ENCODE measurements around the gene SLC49A3.
A peak's percentile ranks its signal among the peaks of the same experiment; 100 is the strongest.
"Not testable (repeated sequence)": the region's sequence is repeated elsewhere in the genome, so short reads cannot be mapped to it uniquely, and the experiment has no call there.

SLC49A3 gene

DNA sequence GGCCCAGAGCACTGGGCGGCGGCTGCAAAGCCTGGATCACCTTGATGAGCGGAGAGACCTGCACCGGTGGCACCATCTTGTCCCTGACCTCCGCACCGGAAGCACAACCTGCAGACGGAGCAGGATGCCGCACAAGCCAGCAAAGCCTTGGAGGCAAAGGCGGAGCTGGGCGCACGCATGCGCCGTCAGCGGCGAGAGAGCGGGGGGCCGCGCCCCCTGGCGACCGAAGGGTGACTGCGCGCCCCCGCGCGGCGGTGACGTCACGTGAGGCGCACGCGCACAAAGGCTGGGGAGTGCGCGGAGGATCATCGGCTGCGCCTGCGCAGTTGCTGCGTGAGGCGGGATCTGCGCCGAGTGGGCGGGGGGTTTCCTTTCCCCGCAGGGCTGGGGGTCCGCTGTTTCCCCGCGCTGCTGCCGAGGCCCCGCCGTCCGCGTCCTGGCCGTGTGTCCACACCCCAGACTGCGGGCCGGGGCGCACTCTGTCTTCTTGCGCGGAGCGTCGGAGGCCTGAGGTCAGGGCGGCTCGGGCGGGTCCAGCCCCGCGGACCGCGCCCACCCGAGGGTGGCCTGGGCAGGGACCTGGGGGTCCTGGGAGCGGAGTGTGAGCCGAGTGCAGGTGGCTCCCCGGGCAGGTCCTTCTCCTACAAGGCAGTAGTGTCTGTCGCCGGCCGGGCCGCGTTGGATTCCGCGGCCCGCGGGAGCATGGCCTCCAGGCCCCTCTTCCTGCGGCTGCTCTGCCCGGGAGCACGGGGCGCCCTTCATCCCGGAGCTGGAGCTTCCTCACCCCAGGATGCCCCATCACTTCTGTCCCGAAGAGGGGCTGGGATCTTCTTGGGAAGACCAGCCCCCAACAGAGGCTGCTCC lies 14.5 kb downstream of the SLC49A3 start, which contains the start of the genes ATP5ME and MYL5:
Gene ATP5ME (minus strand): TSS at position 105 of the 864 bp plus-strand sequence. CDS start 29 bp downstream, at position 76.
Gene MYL5 (plus strand): TSS at position 371 of the 864 bp plus-strand sequence. CDS start 3,485 bp downstream, outside the sequence.
- Histone ChIP-seq H3K4me1 (peaks cover 5% of the 10 kb centered on the region), H3K79me2 (no peaks in the 10 kb centered on the region)

DNA sequence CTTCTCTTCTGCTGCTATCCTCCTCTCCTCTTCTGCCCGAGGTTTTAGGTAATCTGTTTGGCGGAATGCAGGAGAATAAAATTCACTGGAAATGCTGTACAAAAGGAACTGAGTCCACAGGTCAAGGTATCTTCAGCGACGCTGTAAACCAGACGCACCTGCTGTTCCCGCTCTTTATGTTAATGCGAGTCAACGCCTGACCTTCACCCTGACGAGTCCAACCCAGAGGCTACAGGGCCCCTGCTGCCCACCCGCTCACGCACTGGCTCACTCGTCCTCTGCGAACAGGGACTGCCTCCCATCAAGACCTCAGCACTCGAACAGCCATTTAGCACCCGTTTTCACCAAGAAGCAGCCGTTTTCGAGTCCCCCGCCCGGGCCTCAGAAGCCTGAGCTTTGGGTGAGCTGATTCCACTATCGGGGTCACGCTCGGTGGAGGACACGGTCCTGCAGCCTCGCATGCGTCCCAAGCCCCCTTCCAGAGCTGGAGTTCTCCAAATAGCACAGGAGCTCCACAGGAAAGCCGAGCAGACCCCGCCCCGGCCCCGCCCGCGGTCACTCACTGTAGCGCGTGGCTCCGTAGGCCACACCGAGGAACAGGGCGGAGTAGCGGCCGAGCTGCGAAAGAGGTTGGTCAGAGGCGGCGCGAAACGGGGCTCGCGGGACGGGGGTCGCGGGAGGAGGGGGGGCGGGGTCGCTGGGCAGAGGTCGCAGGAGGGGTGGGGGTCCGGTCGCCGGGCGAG lies 15.4 kb downstream of the SLC49A3 start:
- H3K27ac ChIP-seq: peak overlapping the region; percentile 49

More for the DNA sequence above, 14.5 kb downstream of the SLC49A3 start, which contains the start of the genes ATP5ME and MYL5:
- H3K9ac ChIP-seq: peak within 1 kb of the TSS; percentile 98
- H3K27me3 ChIP-seq (ENCODE audit: control insufficient read depth, insufficient read depth, low read length): no peaks in the 10 kb centered on the region
- H3K4me3 ChIP-seq (ENCODE audit: low read depth, low read length): peak within 1 kb of the TSS; percentile 95
- TF ChIP-seq, protein P1, sequence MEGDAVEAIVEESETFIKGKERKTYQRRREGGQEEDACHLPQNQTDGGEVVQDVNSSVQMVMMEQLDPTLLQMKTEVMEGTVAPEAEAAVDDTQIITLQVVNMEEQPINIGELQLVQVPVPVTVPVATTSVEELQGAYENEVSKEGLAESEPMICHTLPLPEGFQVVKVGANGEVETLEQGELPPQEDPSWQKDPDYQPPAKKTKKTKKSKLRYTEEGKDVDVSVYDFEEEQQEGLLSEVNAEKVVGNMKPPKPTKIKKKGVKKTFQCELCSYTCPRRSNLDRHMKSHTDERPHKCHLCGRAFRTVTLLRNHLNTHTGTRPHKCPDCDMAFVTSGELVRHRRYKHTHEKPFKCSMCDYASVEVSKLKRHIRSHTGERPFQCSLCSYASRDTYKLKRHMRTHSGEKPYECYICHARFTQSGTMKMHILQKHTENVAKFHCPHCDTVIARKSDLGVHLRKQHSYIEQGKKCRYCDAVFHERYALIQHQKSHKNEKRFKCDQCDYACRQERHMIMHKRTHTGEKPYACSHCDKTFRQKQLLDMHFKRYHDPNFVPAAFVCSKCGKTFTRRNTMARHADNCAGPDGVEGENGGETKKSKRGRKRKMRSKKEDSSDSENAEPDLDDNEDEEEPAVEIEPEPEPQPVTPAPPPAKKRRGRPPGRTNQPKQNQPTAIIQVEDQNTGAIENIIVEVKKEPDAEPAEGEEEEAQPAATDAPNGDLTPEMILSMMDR (IDR thresholded peaks at IDR 0.05): peak; percentile 74
- H3K36me3 ChIP-seq (ENCODE audit: control insufficient read depth, insufficient read depth, low read length): no peaks in the 10 kb centered on the region
- H2AFZ ChIP-seq: peak within 1 kb of the TSS; percentile 90
- H3K4me2 ChIP-seq (ENCODE audit: low read length): peak within 1 kb of the TSS; percentile 93
- peak within 1 kb of the TSS; percentile 91 for H3K27ac ChIP-seq
- no peaks in the 10 kb centered on the region for H3K9me3 ChIP-seq (ENCODE audit: control insufficient read depth, low read length)

DNA sequence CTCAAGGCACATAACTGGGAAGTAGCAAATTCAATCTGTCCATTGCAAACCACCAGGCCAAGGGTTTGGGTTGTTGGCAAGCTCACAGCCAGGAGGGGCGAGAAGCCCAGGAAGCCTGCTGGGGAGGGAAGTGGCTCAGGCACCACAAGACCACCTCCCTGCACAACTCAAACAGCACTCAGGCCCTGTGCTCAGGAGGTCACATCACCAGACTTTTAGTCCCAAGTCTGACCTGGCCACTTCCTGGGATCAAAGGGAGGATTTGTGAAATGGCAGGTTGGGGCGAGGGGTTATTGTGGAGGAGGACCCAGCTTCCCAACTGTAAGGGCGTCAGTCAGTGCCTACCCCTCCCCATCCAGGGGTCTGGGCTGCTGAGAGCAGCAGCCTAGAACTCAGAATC lies 17.2 kb downstream of the SLC49A3 start:
- no peaks in the 10 kb centered on the region for H3K36me3 ChIP-seq (ENCODE audit: control insufficient read depth, insufficient read depth, low read length)
- H3K4me3 ChIP-seq (ENCODE audit: low read depth, low read length): no peak overlapping the region
- no peak overlapping the region for H3K9ac ChIP-seq
- TF ChIP-seq, protein P1 (IDR thresholded peaks at IDR 0.05): no peak
- H3K4me2 ChIP-seq (ENCODE audit: low read length): no peak overlapping the region
- H2AFZ ChIP-seq: no peak overlapping the region
- no peak overlapping the region for H3K27ac ChIP-seq
- H3K27me3 ChIP-seq (ENCODE audit: control insufficient read depth, insufficient read depth, low read length): no peaks in the 10 kb centered on the region
- no peaks in the 10 kb centered on the region for H3K9me3 ChIP-seq (ENCODE audit: control insufficient read depth, low read length)
- no peaks in the 10 kb centered on the region for H3K79me2 ChIP-seq
- H3K4me1 ChIP-seq: peaks cover 5% of the 10 kb centered on the region

More for the DNA sequence above, 15.4 kb downstream of the SLC49A3 start:
- no peaks in the 10 kb centered on the region for H3K36me3 ChIP-seq (ENCODE audit: control insufficient read depth, insufficient read depth, low read length)
- TF ChIP-seq, protein P1 (IDR thresholded peaks at IDR 0.05): no peak
- H3K4me1 ChIP-seq: peaks cover 5% of the 10 kb centered on the region
- H2AFZ ChIP-seq: peak overlapping the region; percentile 60
- H3K4me2 ChIP-seq (ENCODE audit: low read length): peak overlapping the region; percentile 78
- H3K9ac ChIP-seq: no peak overlapping the region
- H3K4me3 ChIP-seq (ENCODE audit: low read depth, low read length): peak overlapping the region; percentile 95
- no peaks in the 10 kb centered on the region for H3K27me3 ChIP-seq (ENCODE audit: control insufficient read depth, insufficient read depth, low read length)
- H3K79me2 ChIP-seq: no peaks in the 10 kb centered on the region
- no peaks in the 10 kb centered on the region for H3K9me3 ChIP-seq (ENCODE audit: control insufficient read depth, low read length)

DNA sequence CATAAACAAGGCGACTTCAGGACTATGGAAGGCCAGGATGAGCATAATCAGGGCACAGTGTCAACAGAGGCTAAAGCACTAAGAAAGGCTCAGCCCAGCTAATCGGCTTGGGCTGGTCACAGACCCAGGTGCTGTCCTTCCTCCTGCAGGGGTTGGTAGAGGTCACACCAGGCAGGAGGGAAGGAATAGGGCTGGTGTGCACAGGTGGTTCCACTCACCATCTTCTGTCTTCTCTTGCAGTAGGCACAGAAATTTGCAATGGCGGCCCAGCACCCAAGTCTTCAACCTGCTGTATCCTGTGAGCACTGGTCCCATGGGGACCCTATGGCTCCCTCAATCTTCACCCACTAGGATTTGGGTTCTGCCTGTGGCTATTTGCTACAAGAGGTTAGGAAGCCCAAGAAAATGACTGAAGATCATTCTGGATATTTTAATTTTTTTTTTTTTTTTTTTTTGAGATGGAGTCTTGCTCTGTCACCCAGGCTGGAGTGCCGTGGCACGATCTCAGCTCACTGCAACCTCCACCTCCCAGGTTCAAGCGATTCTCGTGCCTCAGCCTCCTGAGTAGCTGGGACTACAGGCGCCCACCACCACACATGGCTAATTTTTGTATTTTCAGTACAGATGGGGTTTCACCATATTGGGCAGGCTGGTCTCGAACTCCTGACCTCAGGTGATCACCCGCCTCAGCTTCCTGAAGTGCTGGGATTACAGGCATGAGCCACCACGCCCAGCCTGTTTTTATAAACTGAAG lies 19.0 kb downstream of the SLC49A3 start:
- not testable (repeated sequence) for H2AFZ ChIP-seq; H3K9me3 ChIP-seq (ENCODE audit: control insufficient read depth, low read length); H3K27me3 ChIP-seq (ENCODE audit: control insufficient read depth, insufficient read depth, low read length); H3K4me3 ChIP-seq (ENCODE audit: low read depth, low read length); H3K4me2 ChIP-seq (ENCODE audit: low read length); H3K9ac ChIP-seq; H3K36me3 ChIP-seq (ENCODE audit: control insufficient read depth, insufficient read depth, low read length); H3K4me1 ChIP-seq; H3K79me2 ChIP-seq; H3K27ac ChIP-seq

DNA sequence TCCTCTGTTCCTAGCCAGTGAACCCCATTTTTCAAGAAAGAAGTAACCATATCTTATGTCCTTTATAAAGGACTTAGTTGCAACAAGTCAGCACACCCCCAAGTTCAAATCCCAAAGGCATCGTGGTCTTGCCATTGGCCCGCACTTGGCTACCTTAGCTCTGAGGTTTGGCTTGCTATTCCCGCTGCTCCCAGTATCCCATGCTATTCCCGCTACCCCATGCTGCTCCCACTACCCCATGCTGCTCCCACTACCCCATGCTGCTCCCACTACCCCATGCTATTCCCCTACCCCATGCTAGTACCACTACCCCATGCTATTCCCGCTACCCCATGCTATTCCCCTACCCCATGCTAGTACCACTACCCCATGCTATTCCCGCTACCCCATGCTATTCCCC lies 20.7 kb downstream of the SLC49A3 start:
- not testable (repeated sequence) for H3K9me3 ChIP-seq (ENCODE audit: control insufficient read depth, low read length); H3K27ac ChIP-seq; H3K36me3 ChIP-seq (ENCODE audit: control insufficient read depth, insufficient read depth, low read length); H3K27me3 ChIP-seq (ENCODE audit: control insufficient read depth, insufficient read depth, low read length); H3K79me2 ChIP-seq; H3K4me3 ChIP-seq (ENCODE audit: low read depth, low read length); H3K9ac ChIP-seq; H3K4me1 ChIP-seq; H3K4me2 ChIP-seq (ENCODE audit: low read length); H2AFZ ChIP-seq
